ENCODE results near the gene SERPINA9. TPM values are rescaled to one million over a fixed set of nuclear protein-coding genes. Genes with fewer than 3 reads are reported as not detected.

The SERPINA9 gene
- total and polyA plus RNA-seq, 7 donors: not detected

GRCh38 chr14:94481468-94482131 is 5.6 kb upstream of the SERPINA9 start:
- 60 to 62% (median 62%) methylated on average over 5 of the region's 5 CpGs for WGBS, 3 donors
- ATAC-seq: no peak
- Histone ChIP-seq H3K36me3 (ENCODE audit: insufficient read depth in 1 of 2, low read depth in 1 of 2) (no peaks in the 10 kb centered on the region), H3K4me3 (no peak overlapping the region), H3K9me3 (no peaks in the 10 kb centered on the region), H3K27ac (no peak overlapping the region), H3K27me3 (ENCODE audit: insufficient read depth in 3 of 3, low read length in 2 of 3) (peaks cover 0 to 5% (median 3%) of the 10 kb centered on the region in 3 donors), H3K4me1 (no peaks in the 10 kb centered on the region)
- intact Hi-C loops (cut with DNase I): loop anchor here in 1 of 2 donors (10.0 kb wide), 2 partner anchors 127 to 347 kb away; no protein-coding TSS in a partner anchor
- no peak for TF ChIP-seq CTCF (IDR thresholded peaks at IDR 0.05)
- DNase-seq: no peak

GRCh38 chr14:94480809-94481208 is 4.8 kb upstream of the SERPINA9 start:
- peaks cover 0 to 5% (median 0%) of the 10 kb centered on the region in 3 donors for H3K27me3 ChIP-seq (ENCODE audit: insufficient read depth in 3 of 3, low read length in 2 of 3)
- no peaks in the 10 kb centered on the region for H3K9me3 ChIP-seq
- ATAC-seq (no peak), DNase-seq (no peak)
- no peaks in the 10 kb centered on the region for H3K4me1 ChIP-seq
- H3K4me3 ChIP-seq: no peak overlapping the region
- H3K36me3 ChIP-seq (ENCODE audit: insufficient read depth in 1 of 2, low read depth in 1 of 2): no peaks in the 10 kb centered on the region
- WGBS, 3 donors: 5 to 8% (median 7%) methylated on average over 2 of the region's 2 CpGs
- no peak for TF ChIP-seq CTCF (IDR thresholded peaks at IDR 0.05)
- no peak overlapping the region for H3K27ac ChIP-seq
- intact Hi-C loops (cut with DNase I): loop anchor here in 1 of 2 donors (10.0 kb wide), 2 partner anchors 126 to 346 kb away; no protein-coding TSS in a partner anchor

GRCh38 chr14:94478420-94478819 is 2.4 kb upstream of the SERPINA9 start:
- Histone ChIP-seq H3K4me3 (no peak overlapping the region), H3K27me3 (ENCODE audit: insufficient read depth in 3 of 3, low read length in 2 of 3) (peaks cover 0 to 3% (median 0%) of the 10 kb centered on the region in 3 donors), H3K4me1 (no peaks in the 10 kb centered on the region), H3K9me3 (no peaks in the 10 kb centered on the region), H3K36me3 (ENCODE audit: insufficient read depth in 1 of 2, low read depth in 1 of 2) (no peaks in the 10 kb centered on the region), H3K27ac (no peak overlapping the region)
- TF ChIP-seq CTCF (IDR thresholded peaks at IDR 0.05): no peak
- DNase-seq (no peak), ATAC-seq (no peak)
- intact Hi-C loops (cut with DNase I): no loop called here

GRCh38 chr14:94474581-94475031 is 1.4 kb downstream of the SERPINA9 start:
- Histone ChIP-seq H3K27me3 (ENCODE audit: insufficient read depth in 3 of 3, low read length in 2 of 3) (peaks cover 0 to 3% (median 0%) of the 10 kb centered on the region in 3 donors), H3K27ac (no peak overlapping the region), H3K9me3 (no peaks in the 10 kb centered on the region), H3K4me3 (no peak overlapping the region), H3K4me1 (no peaks in the 10 kb centered on the region), H3K36me3 (ENCODE audit: insufficient read depth in 1 of 2, low read depth in 1 of 2) (no peaks in the 10 kb centered on the region)
- WGBS, 3 donors: 73 to 86% (median 81%) methylated on average over 7 of the region's 7 CpGs
- no peak for TF ChIP-seq CTCF (IDR thresholded peaks at IDR 0.05)
- ATAC-seq: no peak
- intact Hi-C loops (cut with DNase I): no loop called here
- no peak for DNase-seq
